HT-29 (cell line): ENCODE results near the gene VTA1. TPM values are rescaled to one million over a fixed set of nuclear protein-coding genes. Genes with fewer than 3 reads are reported as not detected.
A peak's percentile ranks its signal among the peaks of the same experiment; 100 is the strongest.
"Not testable (repeated sequence)": the region's sequence is repeated elsewhere in the genome, so short reads cannot be mapped to it uniquely, and the experiment has no call there.

Experiments used
- DNase-seq: peaks from one replicate; pipeline ENCODE4 v3.0.0-alpha.2; 2015; ENCODE audit warnings: low spot score
- total RNA-seq: library from RNA; depleted of rRNA; stranded (reverse); fragments of >200 nt; shearing (Covaris generic); gene quantifications from 2 replicates; pipeline ENCODE4 v1.2.3, GENCODE V29; 2014; rRNA removed

Gene VTA1
- total RNA-seq: 24.7 and 27.6 TPM in 2 replicates

- DNase-seq: peak; percentile 97
Observed at GRCh38 chr6:142146828-142147662, at the start of gene VTA1, which contains the start of gene NMBR. VTA1 (plus strand) TSS chr6:142147263; CDS start chr6:142147288, 25 bp downstream. NMBR (minus strand) TSS chr6:142147122; CDS start chr6:142088658, 58,464 bp downstream.

- DNase-seq: not testable (repeated sequence)
Observed at GRCh38 chr6:142104820-142105219, 42.2 kb upstream of the VTA1 start.

GRCh38 chr6:142110820-142111219 lies 36.2 kb upstream of the VTA1 start:
- not testable (repeated sequence) for DNase-seq

GRCh38 chr6:142112451-142113061 lies 34.5 kb upstream of the VTA1 start:
- peak; percentile 84 for DNase-seq

GRCh38 chr6:142117366-142117765 lies 29.7 kb upstream of the VTA1 start:
- DNase-seq: no peak

- no peak for DNase-seq
Observed at GRCh38 chr6:142118328-142118727, 28.7 kb upstream of the VTA1 start.

GRCh38 chr6:142118925-142119324 lies 28.1 kb upstream of the VTA1 start:
- no peak for DNase-seq

GRCh38 chr6:142121342-142121741 lies 25.7 kb upstream of the VTA1 start:
- no peak for DNase-seq

GRCh38 chr6:142130814-142131213 lies 16.2 kb upstream of the VTA1 start:
- no peak for DNase-seq

- no peak for DNase-seq
Observed at GRCh38 chr6:142132625-142133024, 14.4 kb upstream of the VTA1 start, which contains the start of gene GJE1. GJE1 (plus strand) TSS chr6:142132925; CDS start chr6:142133159, 234 bp downstream.

GRCh38 chr6:142138876-142139275 lies 8.2 kb upstream of the VTA1 start:
- DNase-seq: no peak

- DNase-seq: not testable (repeated sequence)
Observed at GRCh38 chr6:142141531-142141930, 5.5 kb upstream of the VTA1 start.

GRCh38 chr6:142152746-142153145 lies 5.7 kb downstream of the VTA1 start:
- no peak for DNase-seq

GRCh38 chr6:142153196-142153595 lies 6.1 kb downstream of the VTA1 start:
- DNase-seq: no peak

GRCh38 chr6:142154336-142154735 lies 7.3 kb downstream of the VTA1 start:
- DNase-seq: no peak

- DNase-seq: no peak
Observed at GRCh38 chr6:142155091-142155490, 8.0 kb downstream of the VTA1 start.

GRCh38 chr6:142155895-142156757 lies 9.1 kb downstream of the VTA1 start:
- peak; percentile 43 for DNase-seq

- DNase-seq: not testable (repeated sequence)
Observed at GRCh38 chr6:142156758-142157068, 9.7 kb downstream of the VTA1 start.

GRCh38 chr6:142162780-142163179 lies 15.7 kb downstream of the VTA1 start:
- DNase-seq: no peak

- DNase-seq: no peak
Observed at GRCh38 chr6:142165227-142165626, 18.2 kb downstream of the VTA1 start.

GRCh38 chr6:142167071-142167470 lies 20.0 kb downstream of the VTA1 start:
- no peak for DNase-seq

- no peak for DNase-seq
Observed at GRCh38 chr6:142167486-142167885, 20.4 kb downstream of the VTA1 start.
